T47D (cell line): ENCODE results near the gene SVOPL.

Experiments
- DNase-seq, 2 experiments: peaks; one replicate each; pipeline versions ENCODE4 v3.0.0 to v3.0.0-alpha.2; 2011 to 2012; ENCODE audit warnings: low read depth in 1 of 2, low spot score in 1 of 2
- JUND ChIP-seq: IDR thresholded peaks from 2 replicates; pipeline ENCODE4 v1.6.1; 2012; ENCODE audit warnings: low read depth
- in situ Hi-C: cut with HindIII; loops from 2 replicates; pipeline ENCODE4 v1.10.0; 2016; ENCODE audit warnings: low sequenced_read_pairs, low pct_unique_long_range_greater_than_20kb

Gene SVOPL

DNA sequence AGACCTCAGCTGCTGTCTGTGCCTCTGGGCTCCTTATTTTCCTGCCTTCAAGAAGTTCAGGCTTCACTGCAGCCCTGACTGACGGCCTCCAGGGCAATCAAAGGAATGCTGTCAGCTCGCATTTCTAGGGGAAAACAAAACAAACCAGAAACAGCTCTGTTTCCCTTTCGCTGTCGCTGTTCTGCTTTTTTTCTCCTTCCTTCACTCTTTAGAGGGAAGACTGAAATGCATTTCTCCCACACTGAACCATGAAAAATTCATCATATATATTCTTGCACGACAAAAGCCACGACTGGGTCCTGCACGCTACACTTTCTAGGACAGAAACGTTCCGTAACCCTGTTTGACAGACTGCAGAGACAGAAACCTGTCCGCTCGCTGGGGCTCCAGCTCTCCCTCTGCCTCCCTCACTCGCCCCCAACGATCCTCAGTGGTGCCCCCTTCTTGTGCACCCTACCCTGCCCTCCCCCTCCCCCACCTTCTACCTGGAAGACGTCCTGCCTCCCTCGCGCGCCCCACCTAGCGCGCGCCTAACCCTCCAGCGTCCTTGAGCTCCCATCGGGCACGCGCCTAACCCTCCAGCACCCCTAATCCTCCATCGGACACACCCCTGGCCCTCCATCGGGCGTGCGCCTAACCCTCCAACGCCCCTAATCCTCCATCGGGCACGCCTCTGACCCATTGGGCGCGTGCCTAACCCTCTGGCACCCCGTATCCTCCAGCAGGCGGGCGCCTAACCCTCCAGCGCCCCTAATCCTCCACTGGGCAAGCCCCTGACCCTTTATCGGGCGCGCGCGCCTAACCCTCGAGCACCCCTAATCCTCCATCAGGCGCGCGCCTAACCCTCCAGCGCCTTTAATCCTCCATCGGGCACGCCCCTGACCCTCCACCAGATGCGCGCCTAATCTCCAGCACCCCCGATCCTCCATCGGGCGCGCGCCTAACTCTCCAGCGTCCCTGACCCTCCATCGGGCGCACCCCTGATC is 37.1 kb downstream of the SVOPL start:
- peak; percentile 59 to 88 for DNase-seq
- in situ Hi-C loops, result no loop called here
- no peak for TF ChIP-seq JUND

DNA sequence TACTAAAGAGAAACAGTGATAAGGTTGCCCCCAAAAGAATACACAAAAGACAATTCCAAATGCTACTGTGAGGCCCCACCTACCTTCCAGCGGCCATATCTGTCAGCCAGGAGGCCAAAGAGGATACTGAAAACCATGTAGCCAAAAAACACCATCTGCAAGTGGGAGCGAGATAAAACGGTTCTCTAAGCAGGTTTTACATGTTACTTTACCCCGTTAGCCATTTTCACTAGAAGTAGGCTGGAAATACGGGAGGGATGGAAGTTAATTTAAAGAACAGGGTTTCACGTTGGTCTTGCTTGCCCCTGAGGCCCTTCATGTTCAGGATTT is 38.2 kb downstream of the SVOPL start:
- in situ Hi-C loops, result no loop called here
- no peak for DNase-seq
- no peak for TF ChIP-seq JUND

DNA sequence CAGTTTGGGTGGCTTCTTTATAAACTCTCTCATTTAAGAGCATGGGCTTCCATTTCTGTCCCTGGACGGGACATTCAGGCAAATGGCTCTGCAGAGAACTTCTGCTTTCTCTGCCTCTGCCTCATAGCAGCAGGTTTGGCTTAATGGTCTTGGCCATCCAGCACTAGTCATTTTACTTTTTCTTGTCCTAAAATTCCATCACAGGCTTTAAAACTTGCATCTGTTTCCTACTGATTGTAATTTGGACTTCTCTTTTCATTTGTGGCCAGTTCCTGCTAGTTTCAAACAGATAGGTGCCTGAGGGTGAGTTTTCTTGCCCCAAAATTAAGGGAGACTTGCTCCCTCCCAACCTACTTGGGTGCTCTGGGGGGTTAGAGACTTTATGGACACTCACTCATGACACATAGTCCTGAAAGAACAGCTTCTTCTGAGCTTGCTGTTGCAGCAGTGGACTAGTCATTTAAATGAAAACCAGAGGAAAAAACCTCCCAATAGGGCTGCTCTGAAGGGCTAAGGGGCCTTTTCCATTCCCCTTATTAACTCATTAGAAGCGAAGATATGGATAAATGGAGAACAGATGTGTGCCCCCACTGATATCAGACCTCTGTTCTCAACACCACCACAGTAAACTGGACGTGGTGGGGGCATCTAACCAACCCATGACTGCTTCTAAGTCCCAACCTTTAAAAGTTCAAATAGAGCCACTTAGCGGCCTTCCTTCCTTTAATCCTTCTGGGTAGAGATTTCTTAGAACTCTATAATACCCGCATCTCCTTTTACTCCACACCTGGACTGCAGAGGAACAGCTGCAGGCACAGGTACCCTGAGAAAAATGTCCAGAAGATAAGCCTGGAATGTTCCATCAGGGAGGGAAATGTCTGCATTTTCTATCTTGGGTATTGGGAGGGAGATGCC is 38.8 kb downstream of the SVOPL start:
- no peak for TF ChIP-seq JUND
- no peak for DNase-seq
- in situ Hi-C loops, result no loop called here

DNA sequence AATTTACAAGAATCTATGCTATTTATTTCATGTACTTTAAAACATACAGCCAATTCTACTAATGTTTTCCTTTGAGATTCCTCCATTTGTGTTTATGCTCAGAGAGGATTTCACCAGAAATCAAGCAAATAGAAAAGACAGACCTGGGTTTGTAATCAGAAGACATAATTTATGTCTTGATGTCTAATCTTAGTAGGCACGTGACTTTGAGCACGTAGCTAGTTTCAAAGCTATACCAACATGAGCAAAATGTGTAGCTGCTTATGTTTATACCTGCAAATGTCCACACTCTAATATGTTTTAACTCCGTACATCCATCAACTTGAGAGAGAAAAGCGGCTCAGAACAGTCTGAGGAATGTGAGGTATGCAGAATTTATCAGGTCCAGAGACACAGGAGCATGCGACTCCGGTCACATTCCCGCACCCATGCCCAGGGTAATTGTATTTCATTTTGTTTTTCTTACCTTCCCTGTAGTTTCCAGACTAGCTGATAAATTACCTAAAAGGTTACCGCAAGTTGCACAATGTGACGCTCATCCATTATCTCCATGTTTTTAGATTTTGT is 40.0 kb downstream of the SVOPL start:
- DNase-seq, result no peak
- in situ Hi-C loops, result no loop called here
- TF ChIP-seq JUND, result no peak

DNA sequence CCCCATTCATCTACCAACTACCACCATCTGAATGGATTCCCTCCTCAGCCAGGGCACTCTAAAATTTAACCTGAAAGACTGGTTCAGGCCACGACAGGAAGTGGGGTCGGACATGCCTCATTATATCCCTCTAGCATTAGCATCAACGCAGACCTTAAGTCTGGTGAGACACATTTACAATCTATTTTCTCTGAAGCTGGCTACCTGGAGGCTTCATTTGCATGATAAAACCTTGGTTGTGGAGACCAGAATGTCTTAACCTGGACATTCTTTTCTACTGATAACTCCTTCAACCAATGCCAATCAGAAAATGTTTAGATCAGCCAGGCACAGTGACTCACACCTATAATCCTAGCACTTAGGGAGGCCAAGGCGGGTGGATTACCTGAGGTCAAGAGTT is 42.3 kb downstream of the SVOPL start:
- no peak for TF ChIP-seq JUND
- in situ Hi-C loops, result no loop called here

DNA sequence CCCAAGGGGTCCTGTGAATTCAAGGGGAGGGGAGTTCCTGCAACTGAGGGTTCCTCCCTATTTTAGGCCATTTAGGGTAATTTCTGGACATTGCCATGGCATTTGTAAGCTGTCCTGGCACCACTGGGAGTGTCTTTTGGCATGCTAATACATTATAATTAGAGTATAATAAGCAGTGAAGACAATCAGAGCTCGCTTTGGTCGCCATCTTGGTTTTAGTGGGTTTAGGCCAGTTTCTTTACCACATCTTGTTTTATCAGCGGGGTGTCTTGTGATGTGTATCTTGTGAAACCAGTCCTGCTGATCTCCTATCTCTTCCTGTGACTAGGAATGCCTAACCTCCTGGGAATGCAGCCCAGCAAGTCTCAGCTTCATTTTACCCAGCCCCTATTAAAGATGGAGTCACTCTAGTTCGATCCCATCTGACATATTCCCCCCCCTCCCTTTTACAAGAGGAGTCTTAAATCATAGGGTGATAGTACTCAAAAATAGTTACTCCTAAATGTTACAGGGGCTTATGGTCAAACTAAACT is 43.2 kb downstream of the SVOPL start:
- no peak for DNase-seq
- in situ Hi-C loops, result no loop called here
- TF ChIP-seq JUND, result no peak

More for the DNA sequence above, 42.3 kb downstream of the SVOPL start:
- DNase-seq, result no peak

DNA sequence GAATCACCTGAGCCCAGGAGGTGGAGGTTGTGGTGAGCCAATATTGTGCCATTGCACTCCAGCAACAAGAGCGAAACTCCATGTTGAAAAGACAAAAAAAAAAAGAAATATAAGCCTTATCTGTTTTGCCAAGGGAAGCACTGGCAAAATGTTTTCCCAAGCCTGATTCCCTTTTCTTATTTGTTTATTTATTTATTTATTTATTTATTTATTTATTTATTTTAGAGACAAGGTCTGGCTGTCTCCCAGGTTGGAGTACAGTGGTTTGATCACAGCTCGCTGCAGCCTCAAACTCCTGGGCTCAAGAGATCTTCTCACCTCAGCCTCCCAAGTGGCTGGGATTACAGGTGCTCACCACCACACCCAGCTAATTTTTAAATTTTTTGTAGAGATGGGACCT is 44.2 kb downstream of the SVOPL start:
- DNase-seq, result no peak
- TF ChIP-seq JUND, result no peak
- in situ Hi-C loops, result no loop called here

DNA sequence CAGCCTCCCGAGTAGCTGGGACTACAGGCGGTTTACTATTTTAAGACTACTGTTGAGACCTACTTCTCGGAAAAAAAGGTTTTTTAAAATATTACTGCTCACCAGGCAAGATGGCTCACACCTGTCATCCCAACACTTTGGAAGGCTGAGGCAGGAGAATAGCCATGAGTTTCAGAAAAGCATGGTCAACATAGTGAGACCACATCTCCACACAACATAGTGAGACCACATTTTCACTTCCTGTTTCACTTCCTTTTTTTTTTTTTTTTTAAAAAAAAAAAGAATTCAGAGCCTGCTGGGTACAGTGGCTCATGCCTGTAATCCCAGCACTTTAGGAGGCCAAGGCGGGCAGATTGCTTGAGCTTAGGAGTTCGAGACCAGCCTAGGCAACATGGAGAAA is 46.5 kb downstream of the SVOPL start:
- TF ChIP-seq JUND, result no peak
- in situ Hi-C loops, result no loop called here
- DNase-seq, result no peak

DNA sequence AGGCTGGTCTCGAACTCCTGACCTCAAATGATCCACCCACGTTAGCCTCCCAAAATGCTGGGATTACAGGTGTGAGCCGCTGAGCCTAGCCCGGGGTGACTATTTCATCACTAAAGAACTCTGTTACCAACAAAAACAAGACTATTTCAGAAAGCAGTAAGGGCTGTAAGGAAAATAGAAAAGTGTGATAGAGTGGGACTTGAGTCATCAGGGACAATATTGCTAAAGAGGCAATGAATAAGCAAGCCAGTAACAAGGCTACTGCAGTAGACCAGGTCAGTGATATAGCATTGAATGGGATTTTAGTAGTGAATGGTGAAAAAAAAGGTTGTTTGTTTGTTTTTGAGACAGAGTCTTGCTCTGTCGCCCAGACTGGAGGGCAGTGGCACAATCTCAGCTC is 51.7 kb downstream of the SVOPL start:
- no peak for TF ChIP-seq JUND
- DNase-seq, result no peak
- in situ Hi-C loops, result no loop called here

DNA sequence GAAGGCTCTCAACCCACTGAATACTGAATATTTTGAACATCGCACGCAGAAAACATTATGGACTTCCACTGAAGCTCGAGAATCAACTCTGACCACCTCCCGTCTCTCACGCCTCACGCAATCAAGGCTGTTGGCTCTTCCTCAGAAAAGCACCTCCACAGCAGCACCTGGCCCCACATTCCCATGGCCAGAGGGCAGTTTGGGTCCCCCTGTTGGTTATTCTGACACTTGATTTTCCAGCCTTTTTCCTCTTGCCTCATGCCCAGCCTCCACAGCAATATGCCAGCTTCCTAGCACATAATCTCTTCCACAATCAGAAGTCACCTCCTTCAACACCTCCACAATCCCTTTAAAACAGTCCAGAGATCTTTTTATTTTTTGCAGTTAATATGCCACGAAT is 55.9 kb downstream of the SVOPL start:
- in situ Hi-C loops, result no loop called here
- no peak for TF ChIP-seq JUND
- no peak for DNase-seq

DNA sequence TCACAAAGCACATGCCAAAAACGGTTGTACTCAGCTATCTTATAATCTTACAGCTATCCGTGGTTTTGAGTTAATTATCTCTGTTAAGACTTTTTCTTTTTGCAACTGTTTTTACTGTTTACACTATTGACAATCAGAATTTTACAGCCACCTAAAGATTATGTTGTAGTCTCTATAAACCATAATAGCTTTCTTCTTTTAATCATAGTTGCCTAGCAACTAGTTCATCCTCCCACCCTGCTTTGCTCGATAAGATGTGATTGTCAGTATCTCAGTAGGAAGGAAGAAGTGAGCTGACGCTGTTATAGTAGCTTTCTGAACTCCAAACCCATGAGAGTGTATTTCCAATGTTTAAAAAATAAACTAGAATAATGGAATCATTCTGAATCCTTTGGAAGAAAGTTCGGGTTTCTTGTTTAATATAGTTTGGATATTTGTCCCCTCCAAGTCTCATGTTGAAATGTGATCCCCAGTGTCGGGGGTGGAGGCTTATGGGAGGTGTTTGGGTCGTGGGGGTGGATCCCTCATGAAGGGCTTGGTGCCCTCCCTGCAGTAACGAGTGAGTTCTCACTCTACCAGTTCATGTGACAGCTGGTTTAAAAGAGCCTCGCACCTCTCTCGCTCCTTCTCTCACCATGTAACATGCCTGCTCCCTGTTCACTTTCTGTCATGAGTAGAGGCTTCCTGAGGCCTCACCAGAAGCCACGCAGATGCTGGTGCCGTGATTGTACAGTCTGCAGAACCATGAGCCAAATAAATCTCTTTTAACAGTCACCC is 68.1 kb downstream of the SVOPL start:
- in situ Hi-C loops, result no loop called here
- DNase-seq, result no peak
- TF ChIP-seq JUND, result no peak

DNA sequence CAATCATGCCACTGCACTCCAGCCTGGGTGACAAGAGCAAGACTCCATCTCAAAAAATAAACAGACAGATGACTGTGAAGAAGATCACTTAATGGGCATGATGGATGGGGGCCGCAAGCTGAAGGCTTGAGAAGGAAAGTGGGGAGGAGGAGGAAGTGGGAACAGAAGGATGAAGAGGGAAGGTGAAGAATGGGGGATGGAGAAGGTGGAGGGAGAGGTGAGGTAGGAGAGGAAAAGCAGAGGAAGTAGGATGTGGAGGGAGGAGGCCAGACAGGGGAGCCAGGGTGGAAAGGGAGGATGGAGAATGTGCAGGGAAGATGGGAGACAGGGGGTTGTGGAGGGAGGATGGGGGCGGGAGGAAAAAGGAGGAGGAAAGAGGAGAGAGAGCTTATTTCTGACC is 68.8 kb downstream of the SVOPL start:
- in situ Hi-C loops, result no loop called here

More for the DNA sequence above, 68.8 kb downstream of the SVOPL start:
- no peak for DNase-seq
- no peak for TF ChIP-seq JUND
